HepG2 (cell line): Measurements from ENCODE around the gene GPN2. TPM values are rescaled to one million over a fixed set of nuclear protein-coding genes. Genes with fewer than 3 reads are reported as not detected.
A peak's percentile ranks its signal among the peaks of the same experiment; 100 is the strongest.

Experiments
- ATF2 ChIP-seq: sonication (generic); formaldehyde crosslinking; IDR thresholded peaks from 2 replicates; pipeline ENCODE4 v1.4.0; 2020; ENCODE audit warnings: missing genetic modification reagents
- CBFB ChIP-seq: sonication (generic); formaldehyde crosslinking; IDR thresholded peaks from 2 replicates; pipeline ENCODE4 v1.4.0; 2020; ENCODE audit warnings: missing genetic modification reagents
- ETS1 ChIP-seq: sonication (generic); formaldehyde crosslinking; IDR thresholded peaks from 2 replicates; pipeline ENCODE4 v1.4.0; 2020; ENCODE audit warnings: missing genetic modification reagents
- FOXO1 ChIP-seq: sonication (generic); formaldehyde crosslinking; IDR thresholded peaks from 2 replicates; pipeline ENCODE4 v1.4.0; 2020; ENCODE audit warnings: missing genetic modification reagents
- IRX3 ChIP-seq: sonication (generic); formaldehyde crosslinking; IDR thresholded peaks from 2 replicates; pipeline ENCODE4 v1.8.1; 2023; ENCODE audit warnings: mild to moderate bottlenecking, low read depth, missing genetic modification reagents, borderline replicate concordance
- NFKB2 ChIP-seq: sonication (generic); formaldehyde crosslinking; IDR thresholded peaks from 2 replicates; pipeline ENCODE4 v1.4.0; 2020; ENCODE audit warnings: missing genetic modification reagents, borderline replicate concordance
- PATZ1 ChIP-seq: sonication (generic); formaldehyde crosslinking; IDR thresholded peaks from 2 replicates; pipeline ENCODE4 v1.4.0; 2020; ENCODE audit warnings: missing genetic modification reagents
- POLR2AphosphoS5 ChIP-seq: IDR thresholded peaks from 2 replicates; pipeline ENCODE4 v1.6.1; 2012; ENCODE audit warnings: low read depth, low read length
- SALL1 ChIP-seq: sonication (generic); formaldehyde crosslinking; IDR thresholded peaks from 2 replicates; pipeline ENCODE4 v1.8.0; 2022; ENCODE audit warnings: mild to moderate bottlenecking, missing genetic modification reagents
- SAP130 ChIP-seq: IDR thresholded peaks from 2 replicates; pipeline ENCODE4 v1.6.1; 2016; ENCODE audit warnings: low read depth
- SMAD1 ChIP-seq: sonication (generic); formaldehyde crosslinking; IDR thresholded peaks from 2 replicates; pipeline ENCODE4 v1.4.0; 2020; ENCODE audit warnings: missing genetic modification reagents, low read depth, mild to moderate bottlenecking, borderline replicate concordance
- SP4 ChIP-seq: sonication (generic); formaldehyde crosslinking; IDR thresholded peaks from 2 replicates; pipeline ENCODE4 v1.8.1; 2023; ENCODE audit warnings: mild to moderate bottlenecking, missing genetic modification reagents
- YY1 ChIP-seq: IDR thresholded peaks from 2 replicates; pipeline ENCODE4 v1.6.1; 2011; ENCODE audit warnings: low read length, low read depth, moderate library complexity, mild to moderate bottlenecking; ENCODE audit not compliant: insufficient read depth, insufficient replicate concordance
- ZFY ChIP-seq: sonication (generic); formaldehyde crosslinking; IDR thresholded peaks from 2 replicates; pipeline ENCODE4 v1.4.0; 2020; ENCODE audit warnings: missing genetic modification reagents
- ZNF234 ChIP-seq: sonication (generic); formaldehyde crosslinking; conservative IDR thresholded peaks from 2 replicates; pipeline ENCODE4 v1.5.1; 2020; ENCODE audit warnings: mild to moderate bottlenecking, missing genetic modification reagents
- ZNF430 ChIP-seq: sonication (generic); formaldehyde crosslinking; IDR thresholded peaks from 2 replicates; pipeline ENCODE4 v1.9.0; 2021; ENCODE audit warnings: mild to moderate bottlenecking, missing genetic modification reagents
- ZNF616 ChIP-seq: sonication (generic); formaldehyde crosslinking; IDR thresholded peaks from 2 replicates; pipeline ENCODE4 v1.5.0; 2020; ENCODE audit warnings: low read depth, mild to moderate bottlenecking, missing genetic modification reagents
- polyA plus RNA-seq, 8 experiments: library from polyadenylated mRNA; depleted of rRNA in 3 of 8; stranded (reverse) in 7 of 8; unstranded in 1 of 8; fragments of >200 nt; fragmentation: Illumina TruSeq in 4 of 8; extraction: Trizol in 4 of 8; gene quantifications; 2 replicates each; pipeline versions ENCODE4 v1.2.1 to v1.2.3, GENCODE V29; 2011 to 2016; ENCODE audit warnings: low read depth in 4 of 8, missing spikeins in 1 of 8, mixed read lengths in 1 of 8; ENCODE audit not compliant: insufficient read depth in 1 of 8
- total RNA-seq, 5 experiments: library from RNA; depleted of rRNA; stranded (reverse); fragments of >200 nt; fragmentation: Illumina TruSeq; extraction: Trizol; gene quantifications; 2 replicates each; pipeline ENCODE4 v1.2.3, GENCODE V29; 2016; ENCODE audit warnings: low read depth in 1 of 5
- TF ChIP-seq, protein P1 (sequence below): sonication (generic); formaldehyde crosslinking; IDR thresholded peaks from 2 replicates; pipeline ENCODE4 v1.8.0; 2022; ENCODE audit warnings: mild to moderate bottlenecking, missing genetic modification reagents, moderate library complexity
- TF ChIP-seq, protein P2 (sequence below): sonication (generic); formaldehyde crosslinking; IDR thresholded peaks from 2 replicates; pipeline ENCODE4 v1.4.0; 2020; ENCODE audit warnings: mild to moderate bottlenecking, missing genetic modification reagents

GPN2 gene
- total and polyA plus RNA-seq, 2 of the 13 experiments (the other 11 are each of a cell fraction or from before 2014, with no cell fraction given): 19.3 to 38.9 TPM

DNA sequence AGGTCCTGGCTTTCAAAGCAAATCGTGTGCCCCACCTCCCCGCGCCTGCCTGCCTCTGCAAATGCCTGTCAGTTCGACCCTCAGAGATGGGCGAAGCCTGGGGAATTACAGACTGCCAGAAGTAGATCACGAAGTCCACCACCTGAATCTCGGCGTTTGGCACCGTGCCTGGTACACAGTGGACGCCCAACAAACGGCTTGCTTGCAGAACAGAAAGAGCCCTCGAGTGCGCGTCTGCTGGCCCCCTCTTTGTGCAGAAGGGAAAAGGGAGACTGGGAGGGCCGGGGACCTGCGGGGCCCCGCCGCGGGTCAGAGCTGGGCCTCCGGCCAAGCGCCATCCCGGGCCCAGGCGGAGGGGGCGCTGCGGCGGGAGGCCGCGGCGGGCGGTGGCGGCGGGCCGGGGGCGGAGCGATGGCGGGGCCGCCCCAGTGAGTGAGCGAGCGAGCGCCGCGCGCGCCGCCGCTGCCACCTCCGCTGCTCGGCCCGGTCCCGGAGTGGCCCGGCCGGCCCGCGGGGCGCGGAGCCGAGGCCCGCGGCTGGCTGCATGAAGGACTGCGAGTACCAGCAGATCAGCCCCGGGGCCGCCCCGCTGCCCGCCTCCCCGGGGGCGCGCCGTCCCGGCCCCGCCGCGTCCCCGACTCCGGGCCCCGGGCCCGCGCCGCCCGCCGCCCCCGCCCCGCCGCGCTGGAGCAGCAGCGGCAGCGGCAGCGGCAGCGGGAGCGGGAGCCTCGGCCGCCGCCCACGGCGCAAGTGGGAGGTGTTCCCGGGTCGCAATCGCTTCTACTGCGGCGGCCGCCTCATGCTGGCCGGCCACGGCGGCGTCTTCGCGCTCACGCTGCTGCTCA, 63.6 kb downstream of the GPN2 start, which contains the start of gene ZDHHC18 (continued):
- peak; percentile 45 for TF ChIP-seq PATZ1 (CRISPR knock-in tag)
- no peak for TF ChIP-seq SMAD1 (CRISPR knock-in tag)
- TF ChIP-seq ZNF430 (CRISPR knock-in tag): no peak
- TF ChIP-seq CBFB (CRISPR knock-in tag): no peak
- TF ChIP-seq NFKB2: no peak
- peak; percentile 52 for TF ChIP-seq YY1
- TF ChIP-seq IRX3: peak; percentile 55; the same call in 1 of the 2 replicates
- TF ChIP-seq POLR2AphosphoS5: 0 out of 2 replicates have a peak, but pooled peaks have one; percentile 4
- TF ChIP-seq, protein P1, sequence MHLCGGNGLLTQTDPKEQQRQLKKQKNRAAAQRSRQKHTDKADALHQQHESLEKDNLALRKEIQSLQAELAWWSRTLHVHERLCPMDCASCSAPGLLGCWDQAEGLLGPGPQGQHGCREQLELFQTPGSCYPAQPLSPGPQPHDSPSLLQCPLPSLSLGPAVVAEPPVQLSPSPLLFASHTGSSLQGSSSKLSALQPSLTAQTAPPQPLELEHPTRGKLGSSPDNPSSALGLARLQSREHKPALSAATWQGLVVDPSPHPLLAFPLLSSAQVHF: no peak
- peak; percentile 53; the same call in 1 of the 2 replicates for TF ChIP-seq SP4 (CRISPR knock-in tag)
- peak; percentile 56 for TF ChIP-seq ZFY
- no peak for TF ChIP-seq ZNF616
- TF ChIP-seq ETS1 (CRISPR knock-in tag): 0 out of 2 replicates have a peak, but pooled peaks have one; percentile 16
- no peak for TF ChIP-seq FOXO1
- no peak for TF ChIP-seq ATF2 (CRISPR knock-in tag)
- TF ChIP-seq ZNF234 (CRISPR knock-in tag): no peak
- TF ChIP-seq SALL1 (CRISPR knock-in tag): peak; percentile 18; the same call in 1 of the 2 replicates
- TF ChIP-seq, protein P2, sequence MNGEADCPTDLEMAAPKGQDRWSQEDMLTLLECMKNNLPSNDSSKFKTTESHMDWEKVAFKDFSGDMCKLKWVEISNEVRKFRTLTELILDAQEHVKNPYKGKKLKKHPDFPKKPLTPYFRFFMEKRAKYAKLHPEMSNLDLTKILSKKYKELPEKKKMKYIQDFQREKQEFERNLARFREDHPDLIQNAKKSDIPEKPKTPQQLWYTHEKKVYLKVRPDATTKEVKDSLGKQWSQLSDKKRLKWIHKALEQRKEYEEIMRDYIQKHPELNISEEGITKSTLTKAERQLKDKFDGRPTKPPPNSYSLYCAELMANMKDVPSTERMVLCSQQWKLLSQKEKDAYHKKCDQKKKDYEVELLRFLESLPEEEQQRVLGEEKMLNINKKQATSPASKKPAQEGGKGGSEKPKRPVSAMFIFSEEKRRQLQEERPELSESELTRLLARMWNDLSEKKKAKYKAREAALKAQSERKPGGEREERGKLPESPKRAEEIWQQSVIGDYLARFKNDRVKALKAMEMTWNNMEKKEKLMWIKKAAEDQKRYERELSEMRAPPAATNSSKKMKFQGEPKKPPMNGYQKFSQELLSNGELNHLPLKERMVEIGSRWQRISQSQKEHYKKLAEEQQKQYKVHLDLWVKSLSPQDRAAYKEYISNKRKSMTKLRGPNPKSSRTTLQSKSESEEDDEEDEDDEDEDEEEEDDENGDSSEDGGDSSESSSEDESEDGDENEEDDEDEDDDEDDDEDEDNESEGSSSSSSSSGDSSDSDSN (CRISPR knock-in tag): peak; percentile 67
- no peak; the same call in none of the 2 replicates for TF ChIP-seq SAP130 (CRISPR knock-in tag)
